ENCODE data around the gene ELFN1. TPM values are rescaled to one million over a fixed set of nuclear protein-coding genes. Genes with fewer than 3 reads are reported as not detected.
A peak's percentile ranks its signal among the peaks of the same experiment; 100 is the strongest.

The ELFN1 gene
- total RNA-seq, 1 experiment from 2014 or later, result 0.69 TPM

GRCh38 chr7:1785839-1786238, 115.8 kb downstream of the ELFN1 start:
- TF ChIP-seq CTCF (conservative IDR thresholded peaks at IDR 0.05; ENCODE audit: low read depth, low read length) (no peak), EZH2 (IDR thresholded peaks at IDR 0.05; ENCODE audit: low read length, unreplicated experiment) (no peak), EZH2phosphoT487 (IDR thresholded peaks at IDR 0.05; ENCODE audit: borderline replicate concordance, low read length) (no peak)
- ChIA-PET POLR2A (ENCODE audit: unreplicated experiment) (no interaction called here), CTCF (no interaction called here)
- H2AFZ ChIP-seq (ENCODE audit: low read length), result no peak overlapping the region
- no peaks in the 10 kb centered on the region for H3K36me3 ChIP-seq (ENCODE audit: low read depth, low read length)
- H3K9me2 ChIP-seq (replicated peaks; ENCODE audit: low read length), result no peaks in the 10 kb centered on the region
- no peak overlapping the region for H3K4me2 ChIP-seq (ENCODE audit: low read length)
- no peaks in the 10 kb centered on the region for H3F3A ChIP-seq (ENCODE audit: low read length, unreplicated experiment)
- no peak overlapping the region for H3K27ac ChIP-seq (ENCODE audit: low read length)
- no peak overlapping the region for H3K4me3 ChIP-seq (ENCODE audit: low read length)
- no peaks in the 10 kb centered on the region for H3K4me1 ChIP-seq (ENCODE audit: insufficient read depth, low read length)
- no peak for DNase-seq
- no peaks in the 10 kb centered on the region for H3K27me3 ChIP-seq (ENCODE audit: low read length)
- intact Hi-C loops (cut with micrococcal nuclease), result no loop called here
- no TSS peak for BruUV-seq (replicated peaks)
- H3K9ac ChIP-seq (ENCODE audit: low read length), result no peak overlapping the region
- H4K20me1 ChIP-seq (ENCODE audit: low read length), result no peaks in the 10 kb centered on the region
- no peak for ATAC-seq
- H3K9me3 ChIP-seq (ENCODE audit: low read length), result no peaks in the 10 kb centered on the region
- no peaks in the 10 kb centered on the region for H3K79me2 ChIP-seq (ENCODE audit: low read length)

GRCh38 chr7:1787241-1787640, 117.2 kb downstream of the ELFN1 start:
- CTCF ChIA-PET, result no interaction called here
- H3K27ac ChIP-seq (ENCODE audit: low read length), result no peak overlapping the region
- POLR2A ChIA-PET (ENCODE audit: unreplicated experiment), result no interaction called here
- no peaks in the 10 kb centered on the region for H4K20me1 ChIP-seq (ENCODE audit: low read length)
- TF ChIP-seq EZH2phosphoT487 (IDR thresholded peaks at IDR 0.05; ENCODE audit: borderline replicate concordance, low read length) (no peak), CTCF (conservative IDR thresholded peaks at IDR 0.05; ENCODE audit: low read depth, low read length) (0 out of 2 replicates have a peak, but pooled peaks have one; percentile 18), EZH2 (IDR thresholded peaks at IDR 0.05; ENCODE audit: low read length, unreplicated experiment) (no peak)
- H3K36me3 ChIP-seq (ENCODE audit: low read depth, low read length), result no peaks in the 10 kb centered on the region
- no peaks in the 10 kb centered on the region for H3K4me1 ChIP-seq (ENCODE audit: insufficient read depth, low read length)
- no peaks in the 10 kb centered on the region for H3K9me3 ChIP-seq (ENCODE audit: low read length)
- ATAC-seq (no peak), DNase-seq (no peak)
- no peak overlapping the region for H3K9ac ChIP-seq (ENCODE audit: low read length)
- no peak overlapping the region for H3K4me3 ChIP-seq (ENCODE audit: low read length)
- H3F3A ChIP-seq (ENCODE audit: low read length, unreplicated experiment), result no peaks in the 10 kb centered on the region
- H3K79me2 ChIP-seq (ENCODE audit: low read length), result no peaks in the 10 kb centered on the region
- no peak overlapping the region for H3K4me2 ChIP-seq (ENCODE audit: low read length)
- BruUV-seq (replicated peaks), result no TSS peak
- no peaks in the 10 kb centered on the region for H3K9me2 ChIP-seq (replicated peaks; ENCODE audit: low read length)
- no peaks in the 10 kb centered on the region for H3K27me3 ChIP-seq (ENCODE audit: low read length)
- no peak overlapping the region for H2AFZ ChIP-seq (ENCODE audit: low read length)
- intact Hi-C loops (cut with micrococcal nuclease), result no loop called here

GRCh38 chr7:1787681-1788235, 117.7 kb downstream of the ELFN1 start:
- POLR2A ChIA-PET (ENCODE audit: unreplicated experiment), result no interaction called here
- Histone ChIP-seq H3K4me1 (ENCODE audit: insufficient read depth, low read length) (no peaks in the 10 kb centered on the region), H3K9me2 (replicated peaks; ENCODE audit: low read length) (no peaks in the 10 kb centered on the region), H3K4me2 (ENCODE audit: low read length) (no peak overlapping the region), H3K27me3 (ENCODE audit: low read length) (no peaks in the 10 kb centered on the region), H3F3A (ENCODE audit: low read length, unreplicated experiment) (no peaks in the 10 kb centered on the region), H3K36me3 (ENCODE audit: low read depth, low read length) (no peaks in the 10 kb centered on the region), H3K9me3 (ENCODE audit: low read length) (no peaks in the 10 kb centered on the region), H3K27ac (ENCODE audit: low read length) (no peak overlapping the region), H4K20me1 (ENCODE audit: low read length) (no peaks in the 10 kb centered on the region), H2AFZ (ENCODE audit: low read length) (no peak overlapping the region), H3K79me2 (ENCODE audit: low read length) (no peaks in the 10 kb centered on the region), H3K4me3 (ENCODE audit: low read length) (no peak overlapping the region), H3K9ac (ENCODE audit: low read length) (no peak overlapping the region)
- no peak for TF ChIP-seq EZH2 (IDR thresholded peaks at IDR 0.05; ENCODE audit: low read length, unreplicated experiment)
- no peak for TF ChIP-seq CTCF (conservative IDR thresholded peaks at IDR 0.05; ENCODE audit: low read depth, low read length)
- TF ChIP-seq EZH2phosphoT487 (IDR thresholded peaks at IDR 0.05; ENCODE audit: borderline replicate concordance, low read length), result no peak
- intact Hi-C loops (cut with micrococcal nuclease), result no loop called here
- ATAC-seq (no peak), DNase-seq (no peak)
- no TSS peak for BruUV-seq (replicated peaks)
- CTCF ChIA-PET, result no interaction called here
